Left ventricle myocardium superior (tissue), 1 donor: ENCODE data around the gene GSE1. TPM values are rescaled to one million over a fixed set of nuclear protein-coding genes. Genes with fewer than 3 reads are reported as not detected.

Experiments
- ATAC-seq: fragments of 200-7000 bp; cut with Tn5 transposase; one replicate; pipeline ENCODE4 v1.9.1; 2020; ENCODE audit warnings: mild to moderate bottlenecking, moderate library complexity
- DNase-seq: peaks from one replicate; pipeline ENCODE4 v3.0.0-alpha.2; 2020
- intact Hi-C: fragments of 100-400 bp; cut with micrococcal nuclease; formaldehyde crosslinking; loops from one replicate; pipeline ENCODE4 v1.11.0; 2022
- total RNA-seq: library from RNA; stranded (reverse); fragmentation: NEBNext Ultra II Directional; extraction: Animal tissue kit (Norgen Biotek cat#: 25700); gene quantifications from one replicate; pipeline ENCODE4 v1.2.1, GENCODE V29; 2021
- donor health status: DM: no; HTN: yes; CAD: no; lungs with severe emphysema.

Gene GSE1
- total RNA-seq, 1 donor from 2014 or later: 40.4 TPM

DNA sequence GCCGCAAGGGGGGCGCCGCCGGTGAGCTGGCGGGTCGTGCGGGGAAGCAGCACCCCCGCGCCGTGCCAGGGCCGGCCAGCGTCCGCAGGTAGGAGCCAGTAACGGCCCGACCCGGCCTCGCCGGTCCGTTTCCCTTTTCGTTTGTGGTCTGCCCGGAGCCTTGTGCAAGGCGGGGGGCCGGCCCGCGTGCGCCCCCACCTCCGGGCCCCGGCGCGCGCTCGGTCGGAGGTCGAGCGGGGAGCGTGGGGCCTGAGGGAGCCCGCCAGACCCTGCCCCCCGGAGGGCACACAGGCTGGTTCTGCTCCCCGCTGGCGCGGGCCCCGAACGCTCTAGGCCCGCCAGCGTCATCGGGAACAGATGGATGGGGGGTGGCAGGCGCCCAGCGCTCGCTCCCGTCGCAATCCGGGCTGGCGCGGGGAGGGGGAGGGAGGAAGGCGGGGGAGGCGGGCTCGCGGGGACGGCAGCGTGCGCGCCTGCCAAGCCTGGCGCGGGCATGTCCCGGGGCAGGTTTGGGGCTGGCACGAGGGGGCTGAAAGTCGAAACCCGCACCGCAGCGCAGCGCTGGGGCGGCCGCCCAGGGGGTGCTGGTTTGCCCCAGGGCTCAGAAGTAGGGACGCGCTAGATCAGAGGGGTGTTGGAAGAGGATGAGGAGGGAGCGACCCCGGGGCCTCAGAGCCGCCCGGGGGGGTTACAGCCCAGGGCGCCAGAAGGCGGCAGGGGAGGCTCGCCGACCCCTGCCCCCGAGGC is 1.5 kb upstream of the GSE1 start:
- DNase-seq: peak; percentile 91
- ATAC-seq: peak; percentile 56
- intact Hi-C loops: no loop called here

DNA sequence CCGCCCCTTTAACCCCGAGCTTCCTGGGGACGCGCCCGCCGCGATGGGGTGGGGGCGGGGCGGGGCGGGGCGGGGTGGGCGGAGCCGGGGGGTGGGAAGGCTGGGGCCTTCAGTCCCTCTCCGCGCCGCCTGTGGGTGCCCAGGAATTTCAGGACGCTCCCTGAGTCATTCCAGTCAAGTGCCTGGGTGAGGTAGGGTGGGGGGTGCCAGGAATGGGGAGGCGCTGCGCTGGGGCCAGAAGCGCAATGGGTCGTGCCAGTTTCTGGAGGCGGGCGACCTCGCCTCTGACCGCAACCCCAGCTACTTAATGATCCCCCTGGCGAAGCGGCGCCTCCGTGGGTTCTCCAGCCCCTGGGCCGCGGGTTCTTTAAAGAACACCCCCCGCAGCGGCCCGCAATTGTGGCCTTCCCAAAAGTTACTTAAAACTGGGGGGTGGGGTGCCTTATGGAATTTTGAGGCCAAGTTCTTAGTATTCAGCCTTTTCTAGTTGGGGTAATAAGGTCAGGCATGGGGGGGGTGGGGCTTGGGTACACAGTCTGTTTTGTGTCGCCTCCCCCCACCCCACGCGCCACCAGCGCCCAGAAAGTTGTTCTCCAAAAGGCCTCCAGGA is 826 bp upstream of the GSE1 start:
- peak; percentile 59 for ATAC-seq
- intact Hi-C loops: no loop called here
- DNase-seq: peak; percentile 88

DNA sequence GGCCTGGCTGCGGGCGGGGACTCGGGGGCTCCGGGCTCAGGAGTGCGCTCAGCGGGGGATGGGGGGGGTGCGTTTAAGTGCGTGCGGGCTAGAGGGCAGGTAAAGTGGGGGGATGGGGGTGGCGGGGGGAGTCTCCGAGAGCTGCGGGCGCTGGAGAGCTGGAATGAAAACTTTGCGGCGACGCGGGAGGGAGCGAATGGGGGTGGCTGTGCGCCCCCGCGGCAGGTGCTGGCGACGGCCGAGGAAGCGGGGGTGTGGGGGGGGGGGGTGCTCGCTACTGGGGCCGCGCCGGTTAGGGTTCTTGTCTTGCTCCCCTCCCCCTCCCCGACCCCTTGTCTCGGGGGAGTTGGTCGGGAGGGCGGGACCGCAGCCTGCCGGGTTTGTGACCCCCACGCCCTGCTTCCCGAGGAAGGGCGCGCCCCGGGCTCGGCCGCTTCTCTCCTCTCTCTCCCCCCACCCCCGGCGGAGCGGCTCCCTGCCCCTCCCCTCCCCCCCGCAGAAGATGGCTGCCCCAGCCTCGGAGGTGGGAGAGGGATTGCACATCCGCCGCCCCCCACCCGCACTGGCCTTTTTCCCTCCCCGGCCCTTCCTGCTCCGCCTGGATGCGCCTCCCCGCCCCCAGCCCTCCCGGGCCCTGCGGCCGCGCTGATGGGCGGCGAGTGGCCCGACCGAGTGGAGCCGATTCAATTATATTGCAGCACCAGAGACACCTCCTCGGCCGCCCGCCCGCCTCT is 649 bp downstream of the GSE1 start:
- ATAC-seq (peak; percentile 8), DNase-seq (peak; percentile 82)
- intact Hi-C loops: no loop called here

DNA sequence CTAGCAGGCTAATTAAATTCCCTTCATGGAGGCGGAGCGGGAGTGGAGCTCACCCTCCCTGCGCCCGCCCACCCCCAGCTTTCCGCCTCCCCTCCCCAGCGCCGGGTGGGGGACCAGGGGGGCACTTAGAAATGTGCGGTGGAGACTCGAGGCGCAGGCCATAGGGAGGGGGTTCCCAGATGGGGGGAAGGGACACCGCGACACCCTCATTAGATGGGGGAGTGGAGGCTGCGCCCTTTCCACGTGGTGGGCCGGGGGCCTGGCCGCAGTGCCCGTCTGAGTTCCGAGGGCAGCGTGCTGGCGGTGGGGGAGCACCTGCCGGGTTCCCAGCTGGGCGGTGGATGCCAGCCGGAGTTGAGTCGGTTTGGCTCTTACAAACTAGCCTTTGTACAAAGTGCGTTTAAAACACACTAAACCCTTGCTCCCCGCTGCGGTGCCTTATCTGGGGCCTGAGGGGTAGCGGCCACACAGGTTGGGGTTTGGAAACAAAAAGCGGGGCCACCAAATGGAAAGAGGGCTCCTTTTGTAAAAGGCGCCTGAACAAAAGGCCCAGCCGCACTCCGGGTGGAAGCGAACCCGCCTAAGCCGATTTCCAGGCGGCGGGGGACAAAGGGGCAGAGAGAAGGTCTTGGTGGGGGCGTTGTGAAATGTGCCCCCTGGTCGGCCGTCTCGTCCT is 1.4 kb downstream of the GSE1 start:
- no peak for ATAC-seq
- DNase-seq: peak; percentile 52
- intact Hi-C loops: no loop called here

DNA sequence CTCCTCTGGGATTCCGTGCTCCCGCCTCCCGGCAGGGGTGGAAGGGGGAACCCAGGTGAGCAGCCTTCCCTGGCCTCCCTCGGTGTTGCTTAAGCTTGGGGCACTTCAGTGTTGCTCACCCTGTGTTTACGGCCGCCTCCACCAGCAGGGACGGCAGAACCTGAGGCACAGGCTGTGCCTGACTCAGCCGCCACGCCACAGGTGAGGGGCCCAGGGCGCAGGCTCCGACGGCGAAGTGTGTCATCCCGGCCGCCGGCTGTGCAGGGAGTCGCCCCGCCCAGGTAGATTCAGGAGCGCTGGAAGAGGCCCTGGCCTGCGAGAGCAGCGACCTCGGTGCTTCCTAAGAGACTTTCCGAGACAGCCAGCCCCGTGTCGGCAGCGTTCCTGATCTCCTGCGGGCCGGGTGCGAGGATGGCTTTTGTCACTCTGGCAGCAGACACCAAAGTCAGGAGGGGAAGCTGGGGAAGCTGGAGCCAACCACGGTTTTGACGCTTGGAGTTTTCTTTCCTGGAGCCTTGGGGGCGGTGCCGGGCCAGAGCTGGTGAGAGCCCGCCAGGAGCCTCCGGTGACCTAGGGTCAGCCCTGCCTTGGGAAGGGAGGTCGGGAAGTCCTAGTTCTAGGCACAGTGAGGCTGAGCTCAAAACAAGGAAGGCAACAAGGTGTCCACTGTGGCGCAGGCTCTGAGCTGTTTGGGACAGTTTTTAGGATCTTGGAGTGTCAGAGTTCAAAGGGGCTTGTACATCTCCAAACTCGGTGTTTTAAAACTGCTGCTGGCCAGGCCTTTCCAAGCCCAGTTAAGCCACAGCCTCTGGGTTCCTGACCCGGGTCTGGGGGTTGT is 2.1 kb downstream of the GSE1 start:
- ATAC-seq (no peak), DNase-seq (peak; percentile 62)
- intact Hi-C loops: no loop called here

DNA sequence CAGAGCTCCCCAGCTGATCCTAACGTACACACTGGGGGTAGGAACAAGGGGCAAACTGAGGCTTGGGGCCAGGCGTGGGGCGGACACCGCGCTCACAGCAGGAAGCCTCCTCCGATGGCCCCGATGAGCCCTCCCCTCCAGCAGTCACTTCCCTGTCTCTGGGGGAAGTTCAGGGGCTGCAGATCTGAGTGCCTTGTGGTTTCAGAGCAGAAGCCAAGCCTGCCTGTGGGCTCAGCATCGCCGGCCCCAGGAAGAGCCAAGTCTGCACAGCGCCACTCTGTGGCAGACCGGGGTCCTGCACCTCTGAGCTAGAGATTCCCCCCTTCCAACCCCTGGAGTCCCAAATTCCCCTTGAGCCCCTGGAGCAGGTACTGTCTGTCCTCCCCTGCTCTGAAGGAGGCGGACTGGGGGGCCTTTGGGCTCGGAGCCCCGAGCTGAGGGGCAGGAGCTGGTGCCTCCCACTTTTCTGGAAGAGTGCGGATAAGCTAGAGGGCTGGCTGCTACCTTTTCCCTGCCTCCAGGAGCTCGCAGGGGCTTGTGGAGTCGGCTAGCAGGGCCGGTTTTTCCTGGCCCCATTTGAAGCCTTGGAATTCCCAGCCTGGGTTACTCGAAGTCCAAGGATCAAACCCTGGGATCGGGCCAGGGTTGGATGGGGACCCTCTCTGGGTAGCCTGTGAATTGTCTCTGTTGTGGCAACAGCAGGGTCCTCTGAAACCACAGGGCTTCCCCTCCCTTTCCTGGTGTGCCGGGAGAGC is 2.9 kb downstream of the GSE1 start:
- DNase-seq: peak; percentile 83
- peak; percentile 1 for ATAC-seq
- intact Hi-C loops: no loop called here

DNA sequence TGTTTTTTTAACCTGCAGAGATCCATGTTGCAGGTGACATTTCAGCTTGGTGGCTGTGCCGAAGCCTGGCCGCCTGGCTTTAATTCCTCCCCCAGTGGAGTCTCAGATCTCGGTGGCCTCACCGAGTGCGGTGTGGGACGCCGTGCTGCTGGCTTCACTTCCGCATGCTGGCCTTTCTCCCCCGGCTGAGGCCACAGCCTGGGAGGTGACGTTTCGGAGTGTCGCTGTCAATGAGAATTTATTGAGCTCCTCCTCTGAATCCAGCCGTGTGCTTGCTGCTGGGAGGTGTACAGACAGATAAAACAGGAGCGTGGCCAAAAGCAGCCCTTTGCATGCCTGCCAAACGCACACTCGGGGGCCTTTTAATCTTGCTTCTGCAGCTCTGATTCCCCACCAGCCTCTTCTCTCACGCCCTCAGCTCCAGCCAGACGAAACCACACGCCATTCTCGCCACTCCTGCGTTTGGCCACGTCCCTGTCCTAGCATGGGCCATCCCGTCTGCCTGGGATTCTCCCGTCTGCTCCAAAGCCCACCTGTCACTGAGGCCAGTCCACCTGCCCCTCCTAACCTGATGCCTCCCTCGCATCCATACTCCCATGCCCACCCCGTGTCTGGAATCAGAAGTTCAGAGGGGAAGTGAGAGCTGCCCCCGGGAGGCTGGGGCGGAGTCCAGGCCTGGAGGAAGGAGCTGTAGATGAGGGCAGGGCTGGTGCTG is 3.6 kb downstream of the GSE1 start:
- peak; percentile 75 for DNase-seq
- intact Hi-C loops: no loop called here
- ATAC-seq: peak; percentile 9

DNA sequence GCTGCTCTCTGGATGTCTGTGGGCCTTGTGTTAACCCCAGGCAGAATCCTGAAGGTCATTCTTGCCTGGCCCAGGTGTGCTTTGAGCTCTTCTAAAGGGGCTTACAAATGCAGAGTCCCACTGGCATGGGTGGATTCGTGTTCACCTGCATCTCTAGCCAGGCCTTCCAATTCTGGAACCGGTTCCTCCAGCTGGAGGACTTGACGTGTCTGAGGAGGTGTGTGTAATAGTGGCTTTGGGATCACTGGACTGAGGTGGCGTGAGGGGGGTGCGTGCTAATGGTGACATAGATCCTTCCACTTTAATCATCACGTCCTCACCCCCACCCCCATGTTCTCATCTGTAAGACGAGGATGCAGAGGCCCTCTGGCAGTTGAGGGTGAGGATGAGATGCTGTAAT is 4.8 kb downstream of the GSE1 start:
- ATAC-seq (no peak), DNase-seq (no peak)
- intact Hi-C loops: no loop called here

DNA sequence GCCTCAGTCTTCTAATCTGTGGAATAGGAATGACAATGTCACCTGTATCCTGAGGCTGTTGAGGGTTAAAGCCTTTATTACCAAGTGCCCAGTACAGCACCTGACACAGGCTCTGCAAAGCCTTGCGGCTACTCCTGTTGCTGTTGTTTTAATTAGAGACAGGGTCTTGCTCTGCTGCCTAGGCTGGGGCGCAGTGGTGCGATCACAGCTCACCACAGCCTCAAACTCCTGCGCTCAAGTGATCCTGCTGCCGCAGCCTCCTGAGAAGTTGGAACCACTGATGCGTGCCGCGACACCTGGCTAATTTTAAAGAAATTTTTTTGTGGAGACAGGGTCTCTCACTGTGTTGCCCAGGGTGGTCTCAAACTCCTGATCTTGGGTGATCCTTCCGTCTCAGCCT is 5.4 kb downstream of the GSE1 start:
- intact Hi-C loops: no loop called here
- no peak for ATAC-seq
- no peak for DNase-seq

DNA sequence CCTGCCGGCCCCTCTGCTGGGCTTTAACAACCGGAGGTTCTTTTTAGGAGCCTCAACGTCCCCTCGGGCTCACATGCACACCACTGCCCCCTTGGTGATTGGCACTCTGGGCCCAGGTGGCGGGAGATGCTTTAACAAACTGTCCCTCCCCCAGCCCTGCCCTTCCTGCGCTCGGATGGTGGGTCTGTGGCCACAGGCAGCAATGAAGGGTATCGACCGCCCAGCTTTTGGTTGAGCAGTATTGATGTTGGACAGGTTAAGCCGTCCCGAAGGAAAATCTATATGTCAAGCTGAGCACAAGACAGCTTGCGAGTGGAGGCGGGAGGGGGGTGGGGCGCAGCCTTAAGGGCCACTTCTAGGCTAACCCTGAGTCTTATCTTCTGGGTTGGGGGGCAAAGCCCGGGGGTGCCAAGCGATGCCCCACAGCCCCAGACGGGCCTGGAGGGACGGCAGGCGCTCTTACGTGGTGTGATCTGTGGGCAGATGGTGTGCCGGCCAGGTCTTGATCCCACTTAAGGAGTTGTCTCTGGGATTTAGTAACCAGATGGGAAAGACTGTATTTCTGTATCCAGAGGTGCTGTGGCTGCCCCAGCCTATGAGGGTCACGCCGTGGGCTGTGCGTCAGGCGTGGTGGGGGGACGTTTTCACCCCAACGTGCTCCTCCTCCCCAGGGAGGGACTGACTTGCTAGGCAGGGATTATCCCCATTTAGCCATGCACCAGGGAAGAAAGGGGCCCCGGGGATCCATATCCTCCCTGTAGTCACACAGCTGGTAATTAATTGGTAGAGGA is 6.2 kb downstream of the GSE1 start:
- intact Hi-C loops: no loop called here
- ATAC-seq (no peak), DNase-seq (no peak)

DNA sequence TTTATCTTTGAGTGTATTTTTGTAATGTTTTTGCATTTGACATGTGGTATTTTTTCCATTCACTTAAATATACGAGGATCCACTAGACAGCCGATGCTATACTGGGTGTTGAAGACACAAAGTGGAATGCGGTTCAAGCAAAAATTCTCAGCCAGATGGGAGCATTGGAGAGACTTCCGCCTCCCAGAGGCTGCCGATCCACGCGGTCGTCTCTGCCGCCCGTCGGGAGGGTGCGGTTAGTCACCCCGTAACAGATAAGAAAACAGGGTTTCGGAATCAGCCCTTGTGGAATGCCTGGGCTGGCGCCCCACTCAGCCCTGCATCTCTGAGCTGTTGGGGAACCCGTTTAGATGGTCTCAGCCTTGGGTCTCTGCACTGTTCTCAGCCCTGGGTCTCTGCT is 7.3 kb downstream of the GSE1 start:
- intact Hi-C loops: no loop called here
- ATAC-seq (no peak), DNase-seq (no peak)

DNA sequence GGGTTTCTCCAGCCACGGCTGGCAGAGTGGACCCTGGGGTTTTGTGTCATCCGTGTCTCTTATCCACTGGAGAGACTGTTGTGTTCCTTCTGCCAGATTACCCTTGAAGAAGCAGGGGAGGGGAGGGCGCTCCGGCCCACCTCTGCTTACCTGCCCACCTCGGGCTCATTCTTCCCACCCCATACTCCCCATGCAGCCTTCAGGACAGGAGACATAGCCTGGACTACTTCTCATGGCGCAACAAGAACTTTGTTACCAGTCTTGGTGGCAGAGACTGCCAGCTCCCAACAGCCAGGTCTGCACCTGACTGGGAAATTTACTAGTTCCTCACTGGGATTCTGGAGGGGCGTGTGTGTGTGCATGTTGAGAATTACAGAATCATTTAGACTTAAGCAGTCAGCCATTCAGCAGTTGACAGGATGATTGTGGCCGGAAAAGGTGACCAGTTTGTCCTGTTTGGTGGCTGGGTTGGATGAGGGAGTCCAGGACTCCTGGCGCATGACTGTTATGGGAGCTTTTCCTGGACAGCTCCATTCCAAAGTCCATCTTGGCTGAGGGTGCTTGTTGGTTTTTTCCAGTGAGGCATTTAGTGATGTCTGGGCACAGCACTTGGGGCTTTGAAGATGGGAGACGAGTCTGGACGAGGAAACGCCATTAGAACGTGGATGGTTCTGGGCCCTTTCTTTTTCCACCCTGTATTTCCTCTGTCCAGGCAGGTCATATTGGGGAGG is 8.7 kb downstream of the GSE1 start:
- intact Hi-C loops: no loop called here
- DNase-seq (no peak), ATAC-seq (no peak)

DNA sequence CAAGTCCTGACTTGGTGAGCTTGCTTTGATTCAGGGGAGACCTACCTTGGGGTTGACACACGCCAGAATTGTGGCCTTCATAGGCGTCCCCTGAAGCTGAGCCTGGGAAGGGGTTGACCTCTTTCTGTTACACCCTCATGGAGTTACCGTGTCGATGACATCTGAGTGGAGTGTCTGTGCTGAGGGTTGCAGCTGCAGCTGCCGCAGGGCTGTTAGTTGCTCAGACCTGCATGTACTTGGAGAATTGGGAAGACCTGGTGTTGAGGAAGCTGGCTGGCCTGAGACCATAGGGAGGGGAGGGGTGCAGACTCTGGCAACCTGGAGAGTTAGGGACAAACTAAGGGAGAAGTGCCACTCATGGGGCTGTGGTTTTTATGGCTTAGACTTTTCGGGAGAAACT is 9.6 kb downstream of the GSE1 start:
- DNase-seq: no peak
- intact Hi-C loops: no loop called here
- ATAC-seq: no peak

DNA sequence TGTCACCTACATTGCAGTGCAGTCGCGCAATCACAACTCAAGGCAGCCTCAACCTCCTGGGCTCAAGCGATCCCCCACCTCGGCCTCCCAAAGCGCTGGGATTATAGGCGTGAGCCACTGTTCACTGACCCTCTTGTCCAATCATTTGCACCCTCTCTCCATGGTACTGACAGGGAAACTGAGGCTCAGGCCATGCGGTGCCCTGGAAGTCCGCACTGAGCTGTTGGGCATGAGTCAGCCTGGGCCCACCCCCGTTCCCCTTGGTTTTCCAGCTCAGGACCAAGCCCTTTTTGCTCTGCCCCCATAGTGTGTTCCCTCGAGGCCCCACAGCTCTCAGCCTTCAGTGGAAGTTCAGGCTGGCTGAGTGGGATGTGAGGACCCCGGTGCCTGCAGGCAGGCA is 10.1 kb downstream of the GSE1 start:
- DNase-seq: no peak
- intact Hi-C loops: no loop called here
- ATAC-seq: no peak

DNA sequence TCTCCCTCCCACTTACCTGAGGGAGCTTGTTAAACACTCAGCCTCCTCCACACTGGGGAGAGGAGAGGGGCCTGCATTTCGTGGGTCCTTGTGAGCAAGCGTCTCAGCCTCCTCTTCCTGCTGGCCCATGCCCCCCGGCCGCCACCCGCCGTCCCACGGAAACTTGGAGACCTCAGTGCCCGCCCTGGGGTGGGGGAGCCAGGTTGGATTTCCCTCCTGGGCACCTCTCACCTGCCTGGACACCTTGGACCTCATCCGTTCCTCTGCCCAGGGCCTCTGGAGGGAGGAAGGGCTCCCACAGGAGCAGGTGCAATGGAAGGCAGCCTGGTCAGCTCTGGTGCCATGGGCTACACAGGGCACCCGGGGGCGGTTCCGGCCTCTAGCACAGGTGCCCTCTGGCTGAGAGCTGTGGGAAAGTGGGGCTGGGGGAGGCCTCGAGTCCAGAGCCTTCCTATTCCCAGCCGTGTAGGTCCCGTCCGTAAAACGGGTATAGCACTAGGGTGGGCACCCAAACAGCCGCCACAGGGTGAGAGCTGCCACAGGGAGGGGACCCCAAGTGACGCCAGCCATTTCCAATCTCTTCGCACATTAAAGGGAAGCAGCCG is 11.0 kb downstream of the GSE1 start:
- DNase-seq (no peak), ATAC-seq (no peak)
- intact Hi-C loops: no loop called here

DNA sequence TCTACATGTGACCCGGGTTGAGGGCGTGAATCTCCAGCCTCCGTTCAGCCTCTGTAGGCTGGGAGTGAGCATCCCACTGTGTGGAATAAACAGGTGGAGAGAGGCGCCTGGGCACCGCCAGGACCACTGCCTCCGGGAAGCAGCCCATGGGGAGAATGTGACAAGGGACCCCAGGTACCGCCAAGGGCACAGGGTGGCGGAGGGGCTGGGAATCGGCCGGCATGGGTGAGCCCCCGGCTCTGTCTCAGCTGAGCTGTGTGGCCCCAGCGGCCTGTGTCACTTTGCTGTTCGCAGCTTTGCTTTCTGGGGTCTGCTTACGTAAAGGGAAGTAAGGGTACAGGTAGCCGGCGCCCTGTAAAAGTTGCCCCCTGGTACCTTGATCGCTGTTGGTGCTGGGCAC is 11.5 kb downstream of the GSE1 start:
- DNase-seq (no peak), ATAC-seq (no peak)
- intact Hi-C loops: no loop called here
